Body of pancreas (tissue), 4 donors: ENCODE results near the gene TENM4.

Source experiments
- POLR2A ChIP-seq, 3 donors: fragments of 450-650 bp; IDR thresholded peaks; one replicate each; pipeline ENCODE4 v1.6.1; 2016; ENCODE audit warnings: antibody characterized with exemption in 3 of 3, mild to moderate bottlenecking in 2 of 3
- TF ChIP-seq, protein P1 (sequence below), 7 experiments: fragments of 450-650 bp in 4 of 7; fragments of 200-600 bp in 3 of 7; sonication (generic) in 3 of 7; IDR thresholded peaks; one replicate each; pipeline ENCODE4 v1.5.1; 2016 to 2019; ENCODE audit warnings: antibody characterized with exemption in 7 of 7

DNA sequence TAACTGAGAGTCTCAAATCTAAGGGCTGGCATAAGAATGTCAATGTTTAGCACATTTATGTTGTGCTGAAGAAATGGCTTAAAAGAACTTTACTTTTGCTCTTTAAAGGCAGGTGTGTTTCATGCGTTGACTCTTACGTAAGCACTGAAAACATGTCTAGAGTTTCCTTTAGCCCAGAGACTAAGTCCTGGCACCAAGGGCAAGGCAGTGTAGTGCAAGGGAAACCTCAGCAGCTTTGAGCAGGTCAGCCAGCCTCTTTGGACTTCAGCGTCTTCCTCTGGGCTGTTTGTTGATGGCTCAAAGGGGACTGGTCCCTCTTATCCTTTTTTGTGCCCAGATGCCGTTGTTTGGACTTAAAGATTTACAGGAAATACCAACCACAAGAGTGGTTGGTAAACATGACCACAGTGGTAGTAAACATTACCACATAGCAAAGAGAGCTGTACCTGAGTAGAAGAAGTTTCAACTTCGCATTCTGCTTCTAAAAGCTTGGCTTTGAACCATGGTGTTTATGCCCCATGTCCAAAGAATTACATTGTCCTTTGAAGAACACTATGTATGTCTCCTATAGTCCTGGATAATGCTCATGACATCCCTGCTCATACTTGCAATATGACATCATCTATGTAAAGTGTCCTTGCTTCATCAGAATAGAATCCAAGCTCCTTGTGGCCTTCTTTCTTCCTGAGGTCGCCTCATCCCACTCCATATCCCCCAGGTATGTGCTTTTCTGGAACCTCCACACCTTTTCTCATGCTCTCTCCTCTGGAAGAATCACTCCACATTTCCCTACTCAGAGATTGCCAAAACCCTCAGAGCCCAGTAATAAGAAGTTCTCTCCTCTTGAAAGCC lies 23.5 kb downstream of the TENM4 start:
- TF ChIP-seq, protein P1, sequence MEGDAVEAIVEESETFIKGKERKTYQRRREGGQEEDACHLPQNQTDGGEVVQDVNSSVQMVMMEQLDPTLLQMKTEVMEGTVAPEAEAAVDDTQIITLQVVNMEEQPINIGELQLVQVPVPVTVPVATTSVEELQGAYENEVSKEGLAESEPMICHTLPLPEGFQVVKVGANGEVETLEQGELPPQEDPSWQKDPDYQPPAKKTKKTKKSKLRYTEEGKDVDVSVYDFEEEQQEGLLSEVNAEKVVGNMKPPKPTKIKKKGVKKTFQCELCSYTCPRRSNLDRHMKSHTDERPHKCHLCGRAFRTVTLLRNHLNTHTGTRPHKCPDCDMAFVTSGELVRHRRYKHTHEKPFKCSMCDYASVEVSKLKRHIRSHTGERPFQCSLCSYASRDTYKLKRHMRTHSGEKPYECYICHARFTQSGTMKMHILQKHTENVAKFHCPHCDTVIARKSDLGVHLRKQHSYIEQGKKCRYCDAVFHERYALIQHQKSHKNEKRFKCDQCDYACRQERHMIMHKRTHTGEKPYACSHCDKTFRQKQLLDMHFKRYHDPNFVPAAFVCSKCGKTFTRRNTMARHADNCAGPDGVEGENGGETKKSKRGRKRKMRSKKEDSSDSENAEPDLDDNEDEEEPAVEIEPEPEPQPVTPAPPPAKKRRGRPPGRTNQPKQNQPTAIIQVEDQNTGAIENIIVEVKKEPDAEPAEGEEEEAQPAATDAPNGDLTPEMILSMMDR (IDR thresholded peaks at IDR 0.05) = no peak
- no peak for TF ChIP-seq POLR2A (IDR thresholded peaks at IDR 0.05)
